Naive thymus-derived CD4-positive, alpha-beta T cell (primary cell): ENCODE data around the gene TNRC6C. TPM values are rescaled to one million over a fixed set of nuclear protein-coding genes. Genes with fewer than 3 reads are reported as not detected.

ENCODE experiments used
- ATAC-seq: fragments of 150-1000 bp; cut with Tn5 transposase; 2 replicates; pipeline ENCODE4 v1.10.0; 2021; ENCODE audit warnings: mild to moderate bottlenecking, moderate library complexity
- CTCF ChIA-PET: fragments of 350-600 bp; sonication (Branson Sonifier 250); formaldehyde crosslinking; loops from one replicate; lab custom pipeline; 2021; ENCODE audit warnings: antibody characterized with exemption; lab: Charles Lee
- POLR2A ChIA-PET: fragments of 350-600 bp; sonication (Branson Sonifier 250); formaldehyde crosslinking; loops from one replicate; lab custom pipeline; 2021; ENCODE audit warnings: antibody characterized with exemption, inconsistent platforms; lab: Charles Lee
- DNase-seq, 9 donors: peaks; one replicate each; pipeline versions ENCODE4 v3.0.0 to v3.0.0-alpha.2; 2020 to 2022; ENCODE audit warnings: mixed read lengths in 1 of 9
- H3K27ac ChIP-seq: one replicate; pipeline ENCODE4 v1.7.0; 2013; ENCODE audit warnings: mild to moderate bottlenecking, low read depth, low read length, moderate library complexity
- H3K27me3 ChIP-seq, 2 donors: one replicate each; pipeline ENCODE4 v1.7.0; 2013; ENCODE audit warnings: low read length in 2 of 2, mild to moderate bottlenecking in 2 of 2, moderate library complexity in 2 of 2; ENCODE audit not compliant: control insufficient read depth in 2 of 2, insufficient read depth in 2 of 2
- H3K36me3 ChIP-seq, 3 experiments: 1 replicate in 2 of 3; 2 replicates in 1 of 3; pipeline ENCODE4 v1.7.0; 2013; ENCODE audit warnings: low read length in 3 of 3, mild to moderate bottlenecking in 3 of 3, moderate library complexity in 1 of 3; ENCODE audit not compliant: insufficient read depth in 3 of 3, control insufficient read depth in 2 of 3
- H3K4me1 ChIP-seq, 2 donors: one replicate each; pipeline ENCODE4 v1.7.0; 2013; ENCODE audit warnings: low read length in 2 of 2, mild to moderate bottlenecking in 2 of 2, moderate library complexity in 1 of 2; ENCODE audit not compliant: control insufficient read depth in 2 of 2, insufficient read depth in 2 of 2
- H3K4me3 ChIP-seq: 2 replicates; pipeline ENCODE4 v1.7.0; 2013; ENCODE audit warnings: mild to moderate bottlenecking, low read length
- H3K9me3 ChIP-seq, 3 experiments: 1 replicate in 2 of 3; 2 replicates in 1 of 3; pipeline ENCODE4 v1.7.0; 2013; ENCODE audit warnings: low read length in 3 of 3; ENCODE audit not compliant: control insufficient read depth in 2 of 3
- H3K27ac Mint-ChIP-seq, 9 donors: one replicate each; pipeline ENCODE4 v1.8.0; 2020 to 2022; ENCODE audit warnings: mixed read lengths in 9 of 9, mild to moderate bottlenecking in 8 of 9, moderate library complexity in 5 of 9, inconsistent platforms in 2 of 9
- H3K27me3 Mint-ChIP-seq, 5 donors: one replicate each; pipeline ENCODE4 v1.8.0; 2021 to 2022; ENCODE audit warnings: mixed read lengths in 5 of 5, mild to moderate bottlenecking in 1 of 5
- H3K36me3 Mint-ChIP-seq, 5 donors: one replicate each; pipeline ENCODE4 v1.8.0; 2020 to 2022; ENCODE audit warnings: mixed read lengths in 5 of 5, mild to moderate bottlenecking in 3 of 5, inconsistent platforms in 1 of 5
- H3K4me1 Mint-ChIP-seq, 7 donors: one replicate each; pipeline ENCODE4 v1.8.0; 2020 to 2022; ENCODE audit warnings: mixed read lengths in 7 of 7, mild to moderate bottlenecking in 3 of 7, inconsistent platforms in 1 of 7
- H3K4me3 Mint-ChIP-seq, 10 donors: one replicate each; pipeline ENCODE4 v1.8.0; 2020 to 2022; ENCODE audit warnings: mild to moderate bottlenecking in 10 of 10, mixed read lengths in 10 of 10, moderate library complexity in 6 of 10, inconsistent platforms in 2 of 10
- H3K9me3 Mint-ChIP-seq, 11 donors: one replicate each; pipeline ENCODE4 v1.8.0; 2020 to 2022; ENCODE audit warnings: mixed read lengths in 11 of 11, mild to moderate bottlenecking in 4 of 11, inconsistent platforms in 1 of 11, moderate library complexity in 1 of 11
- intact Hi-C, 2 donors: fragments of 100-400 bp; cut with micrococcal nuclease; formaldehyde crosslinking; loops; one replicate each; pipeline ENCODE4 v1.15.1; 2023
- polyA plus RNA-seq, 2 donors: library from polyadenylated mRNA; unstranded; fragments of 300-500 nt; fragmentation: Illumina TruSeq; gene quantifications; one replicate each; pipeline ENCODE4 v1.2.3, GENCODE V29; 2021
- total RNA-seq, 6 experiments: library from RNA in 5 of 6; stranded (reverse) in 5 of 6; gene quantifications; 1 replicate in 5 of 6; 2 replicates in 1 of 6; pipeline ENCODE4 v1.2.3 and lab custom pipeline; 2021 to 2026

The TNRC6C gene
- total and polyA plus RNA-seq, 7 experiments from 2014 or later: 7.4 to 133 (median 73.4) TPM

DNA sequence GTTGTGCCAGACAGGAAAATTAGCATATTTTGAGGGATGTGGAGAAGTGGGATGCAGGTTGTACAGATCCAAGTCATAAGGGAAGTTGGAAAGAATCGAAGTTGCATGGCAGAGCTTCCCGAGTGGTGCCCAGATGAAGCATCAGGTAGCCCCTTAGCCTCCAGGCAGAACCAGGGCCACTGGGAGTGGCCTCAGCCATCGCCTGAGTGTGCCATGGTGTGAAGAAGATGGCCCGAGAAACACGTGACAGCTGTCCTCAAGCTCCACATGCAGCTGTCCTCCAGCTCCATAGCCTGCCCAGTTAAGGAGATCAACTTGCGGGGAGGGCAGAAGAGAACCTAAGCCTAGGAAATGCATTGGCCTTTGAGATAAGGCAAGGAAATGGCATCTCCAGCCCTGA lies 136.5 kb downstream of the TNRC6C start:
- ChIA-PET POLR2A (interaction anchor here (0.8 kb wide), 1 partner anchor 21 kb away, joined by 3 read pairs; no protein-coding TSS in a partner anchor), CTCF (interaction anchor here (1.9 kb wide), 1 partner anchor 10 kb away, joined by 6 read pairs; no protein-coding TSS in a partner anchor)
- peaks cover 13 to 79% (median 36%) of the 10 kb centered on the region in 5 donors for H3K36me3 Mint-ChIP-seq
- H3K27me3 Mint-ChIP-seq: no peaks in the 10 kb centered on the region
- Histone ChIP-seq H3K36me3 (peaks cover 55 to 97% (median 56%) of the 10 kb centered on the region in 3 experiments), H3K27me3 (no peaks in the 10 kb centered on the region), H3K4me3 (no peak overlapping the region), H3K9me3 (no peaks in the 10 kb centered on the region), H3K4me1 (no peaks in the 10 kb centered on the region), H3K27ac (no peak overlapping the region)
- H3K4me1 Mint-ChIP-seq: peaks cover 0 to 3% (median 0%) of the 10 kb centered on the region in 7 donors
- no peak overlapping the region for H3K4me3 Mint-ChIP-seq
- peak overlapping the region in 2 of 9 donors; percentile 41 to 77 for H3K27ac Mint-ChIP-seq
- no peaks in the 10 kb centered on the region for H3K9me3 Mint-ChIP-seq
- ATAC-seq: no peak
- no peak for DNase-seq
- intact Hi-C loops: no loop called here

DNA sequence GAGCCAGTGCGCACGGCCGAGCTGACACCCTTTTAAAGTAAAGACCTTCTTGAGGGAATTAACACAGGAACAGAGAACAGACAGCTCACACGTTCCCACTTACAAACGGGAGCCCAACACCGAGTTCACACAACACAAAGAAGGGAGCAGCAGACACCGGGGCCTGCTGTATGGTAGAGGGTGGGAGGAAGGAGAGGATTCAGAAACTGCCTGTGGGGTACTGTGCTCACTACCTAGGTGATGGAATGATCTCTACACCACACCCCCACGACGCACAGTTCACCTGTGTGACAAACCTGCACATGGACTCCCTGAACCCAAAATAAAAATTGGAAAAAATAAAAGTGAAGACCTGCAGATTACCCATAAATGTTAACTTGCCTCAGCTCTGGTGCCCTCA lies 137.6 kb downstream of the TNRC6C start:
- ChIA-PET CTCF (interaction anchor here (1.9 kb wide), 1 partner anchor 11 kb away, joined by 6 read pairs; no protein-coding TSS in a partner anchor), POLR2A (interaction anchor here (1.7 kb wide), 1 partner anchor 44 kb away, joined by 4 read pairs; no protein-coding TSS in a partner anchor)
- H3K27me3 ChIP-seq: no peaks in the 10 kb centered on the region
- Mint-ChIP-seq H3K9me3 (peaks cover 0 to under 1% (median 0%) of the 10 kb centered on the region in 11 donors), H3K4me3 (no peak overlapping the region), H3K36me3 (peaks cover 14 to 74% (median 32%) of the 10 kb centered on the region in 5 donors), H3K4me1 (peaks cover 0 to 3% (median 0%) of the 10 kb centered on the region in 7 donors), H3K27me3 (no peaks in the 10 kb centered on the region), H3K27ac (peak overlapping the region in 2 of 9 donors; percentile 33 to 67)
- ATAC-seq: no peak
- intact Hi-C loops: no loop called here
- H3K27ac ChIP-seq: no peak overlapping the region
- H3K36me3 ChIP-seq: peaks cover 46 to 96% (median 48%) of the 10 kb centered on the region in 3 experiments
- no peak overlapping the region for H3K4me3 ChIP-seq
- H3K4me1 ChIP-seq: no peaks in the 10 kb centered on the region
- no peak for DNase-seq
- no peaks in the 10 kb centered on the region for H3K9me3 ChIP-seq

DNA sequence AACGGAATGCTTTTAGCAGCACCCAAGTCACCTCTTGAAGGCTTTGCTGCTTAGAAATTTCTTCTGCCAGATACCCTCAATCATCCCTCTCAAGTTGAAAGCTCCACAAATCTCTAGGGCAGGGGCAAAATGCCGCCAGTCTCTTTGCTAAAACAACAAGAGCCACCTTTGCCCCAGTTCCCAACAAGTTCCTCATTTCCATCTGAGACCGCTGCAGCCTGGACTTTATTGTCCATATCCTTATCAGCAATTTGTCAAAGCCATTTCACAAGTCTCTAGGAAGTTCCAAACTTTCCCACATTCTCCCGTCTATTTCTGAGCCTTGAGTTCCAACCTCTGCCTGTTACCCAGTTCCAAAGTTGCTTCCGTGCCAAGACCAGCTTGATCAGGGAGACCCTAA lies 142.6 kb downstream of the TNRC6C start:
- Mint-ChIP-seq H3K27ac (peak overlapping the region in 4 of 9 donors; percentile 19 to 80 (median 60)), H3K27me3 (no peaks in the 10 kb centered on the region), H3K36me3 (peaks cover 21 to 54% (median 33%) of the 10 kb centered on the region in 5 donors), H3K4me1 (peaks cover 0 to 5% (median 0%) of the 10 kb centered on the region in 7 donors), H3K9me3 (peaks cover 0 to 4% (median 0%) of the 10 kb centered on the region in 11 donors), H3K4me3 (no peak overlapping the region)
- Histone ChIP-seq H3K4me1 (no peaks in the 10 kb centered on the region), H3K27ac (no peak overlapping the region), H3K36me3 (peaks cover 27 to 93% (median 41%) of the 10 kb centered on the region in 3 experiments), H3K4me3 (no peak overlapping the region), H3K9me3 (no peaks in the 10 kb centered on the region), H3K27me3 (no peaks in the 10 kb centered on the region)
- intact Hi-C loops: no loop called here
- CTCF ChIA-PET: interaction anchor here (1.0 to 1.4 kb wide), 2 partner anchors 9 to 35 kb away, joined by 3 to 4 read pairs; no protein-coding TSS in a partner anchor
- DNase-seq (no peak), ATAC-seq (no peak)
- POLR2A ChIA-PET: no interaction called here

DNA sequence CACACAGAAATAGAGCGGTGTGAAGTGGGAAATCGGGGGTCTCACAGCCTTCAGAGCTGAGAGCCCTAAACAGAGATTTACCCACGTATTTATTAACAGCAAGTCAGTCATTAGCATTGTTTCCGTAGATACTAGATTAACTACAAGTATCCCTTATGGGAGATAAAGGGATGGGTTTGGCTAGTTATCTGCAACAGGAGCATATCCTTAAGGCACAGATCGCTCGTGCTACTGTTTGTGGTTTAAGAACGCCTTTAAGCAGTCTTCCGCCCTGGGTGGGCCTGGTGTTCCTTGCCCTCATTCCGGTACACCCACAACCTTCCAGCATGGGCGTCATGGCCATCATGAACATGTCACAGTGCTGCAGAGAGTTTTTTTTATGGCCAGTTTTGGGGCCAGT lies 143.0 kb downstream of the TNRC6C start:
- H3K36me3 Mint-ChIP-seq: peaks cover 21 to 50% (median 31%) of the 10 kb centered on the region in 5 donors
- peaks cover 27 to 89% (median 39%) of the 10 kb centered on the region in 3 experiments for H3K36me3 ChIP-seq
- H3K4me1 ChIP-seq: no peaks in the 10 kb centered on the region
- H3K9me3 ChIP-seq: no peaks in the 10 kb centered on the region
- intact Hi-C loops: no loop called here
- peaks cover 0 to 4% (median 0%) of the 10 kb centered on the region in 11 donors for H3K9me3 Mint-ChIP-seq
- H3K27ac Mint-ChIP-seq: peak overlapping the region in 7 of 9 donors; percentile 19 to 83 (median 63)
- ChIA-PET POLR2A (no interaction called here), CTCF (interaction anchor here (1.0 to 1.4 kb wide), 2 partner anchors 9 to 34 kb away, joined by 3 to 4 read pairs; no protein-coding TSS in a partner anchor)
- DNase-seq (no peak), ATAC-seq (no peak)
- no peaks in the 10 kb centered on the region for H3K27me3 ChIP-seq
- H3K4me1 Mint-ChIP-seq: peaks cover 0 to 5% (median 0%) of the 10 kb centered on the region in 7 donors
- no peak overlapping the region for H3K4me3 ChIP-seq
- no peaks in the 10 kb centered on the region for H3K27me3 Mint-ChIP-seq
- no peak overlapping the region for H3K27ac ChIP-seq
- H3K4me3 Mint-ChIP-seq: no peak overlapping the region

DNA sequence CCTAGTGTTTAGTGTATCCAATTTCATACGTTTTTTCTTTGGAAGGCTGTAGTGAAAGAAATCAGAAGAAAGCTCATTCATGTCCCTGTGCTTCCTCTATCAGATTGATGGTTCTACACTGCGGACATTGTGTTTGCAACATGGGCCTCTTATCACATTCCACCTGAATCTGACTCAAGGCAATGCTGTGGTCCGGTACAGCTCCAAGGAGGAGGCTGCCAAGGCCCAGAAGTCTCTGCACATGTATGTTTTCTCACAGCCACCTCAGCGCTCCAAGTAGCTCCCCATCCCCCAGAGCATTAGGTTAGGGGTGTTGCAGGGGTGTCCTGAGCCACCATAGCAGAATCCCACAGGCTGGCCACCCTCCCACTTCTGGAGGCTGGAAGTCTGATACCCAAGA lies 144.8 kb downstream of the TNRC6C start:
- intact Hi-C loops: no loop called here
- ATAC-seq: no peak
- H3K27me3 Mint-ChIP-seq: no peaks in the 10 kb centered on the region
- DNase-seq: no peak
- Histone ChIP-seq H3K9me3 (no peaks in the 10 kb centered on the region), H3K4me3 (no peak overlapping the region), H3K27ac (no peak overlapping the region), H3K4me1 (no peaks in the 10 kb centered on the region), H3K27me3 (no peaks in the 10 kb centered on the region), H3K36me3 (peaks cover 17 to 72% (median 28%) of the 10 kb centered on the region in 3 experiments)
- ChIA-PET POLR2A (interaction anchor here (0.7 to 1.4 kb wide), 2 partner anchors 19 to 41 kb away, joined by 3 read pairs; no protein-coding TSS in a partner anchor), CTCF (interaction anchor here (0.6 kb wide), 1 partner anchor 1592 kb away, joined by 4 read pairs; no protein-coding TSS in a partner anchor)
- H3K36me3 Mint-ChIP-seq: peaks cover 14 to 39% (median 31%) of the 10 kb centered on the region in 5 donors
- no peak overlapping the region for H3K4me3 Mint-ChIP-seq
- peaks cover 0 to 19% (median 15%) of the 10 kb centered on the region in 7 donors for H3K4me1 Mint-ChIP-seq
- peak overlapping the region in 2 of 9 donors; percentile 29 to 69 for H3K27ac Mint-ChIP-seq
- H3K9me3 Mint-ChIP-seq: peaks cover 0 to 4% (median 0%) of the 10 kb centered on the region in 11 donors

DNA sequence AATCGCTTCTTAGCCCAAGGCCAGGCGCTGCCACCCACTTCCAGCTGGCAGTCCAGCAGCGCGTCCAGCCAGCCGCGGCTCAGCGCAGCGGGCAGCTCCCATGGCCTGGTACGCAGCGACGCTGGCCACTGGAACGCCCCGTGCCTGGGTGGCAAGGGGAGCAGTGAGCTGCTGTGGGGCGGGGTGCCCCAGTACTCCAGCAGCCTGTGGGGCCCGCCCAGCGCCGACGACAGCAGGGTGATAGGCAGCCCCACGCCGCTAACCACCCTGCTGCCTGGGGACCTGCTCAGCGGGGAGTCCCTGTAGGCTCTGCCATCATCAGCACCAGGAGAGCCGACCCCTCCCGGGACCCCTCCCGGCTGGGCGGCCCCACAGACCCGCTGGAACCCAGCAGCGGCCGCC lies 146.0 kb downstream of the TNRC6C start:
- ATAC-seq (no peak), DNase-seq (no peak)
- H3K27me3 Mint-ChIP-seq: no peaks in the 10 kb centered on the region
- Histone ChIP-seq H3K4me1 (no peaks in the 10 kb centered on the region), H3K36me3 (peaks cover 14 to 72% (median 22%) of the 10 kb centered on the region in 3 experiments), H3K4me3 (no peak overlapping the region), H3K9me3 (no peaks in the 10 kb centered on the region), H3K27ac (no peak overlapping the region), H3K27me3 (no peaks in the 10 kb centered on the region)
- H3K4me3 Mint-ChIP-seq: no peak overlapping the region
- peaks cover 5 to 24% (median 17%) of the 10 kb centered on the region in 7 donors for H3K4me1 Mint-ChIP-seq
- POLR2A ChIA-PET: no interaction called here
- H3K27ac Mint-ChIP-seq: no peak overlapping the region
- CTCF ChIA-PET: no interaction called here
- intact Hi-C loops: no loop called here
- H3K36me3 Mint-ChIP-seq: peaks cover 13 to 27% (median 22%) of the 10 kb centered on the region in 5 donors
- peaks cover 0 to 4% (median 0%) of the 10 kb centered on the region in 11 donors for H3K9me3 Mint-ChIP-seq
